Ishikawa (cell line): ENCODE data around the gene TMUB1.

Experiments
- CEBPB ChIP-seq: IDR thresholded peaks from 2 replicates; pipeline ENCODE4 v1.6.1; 2012
- CREB1 ChIP-seq: IDR thresholded peaks from 2 replicates; pipeline ENCODE4 v1.6.1; 2012; ENCODE audit warnings: low read depth
- EGR1 ChIP-seq: IDR thresholded peaks from 2 replicates; pipeline ENCODE4 v1.6.1; 2012
- EP300 ChIP-seq: IDR thresholded peaks from 2 replicates; pipeline ENCODE4 v1.6.1; 2012; ENCODE audit warnings: borderline replicate concordance
- FOXM1 ChIP-seq: IDR thresholded peaks from 2 replicates; pipeline ENCODE4 v1.6.1; 2012; ENCODE audit warnings: low read depth, borderline replicate concordance
- NFIC ChIP-seq: IDR thresholded peaks from 2 replicates; pipeline ENCODE4 v1.6.1; 2012
- RAD21 ChIP-seq: IDR thresholded peaks from 2 replicates; pipeline ENCODE4 v1.6.1; 2012; ENCODE audit warnings: low read depth
- TAF1 ChIP-seq: IDR thresholded peaks from 2 replicates; pipeline ENCODE4 v1.6.1; 2012; ENCODE audit warnings: low read depth, mild to moderate bottlenecking
- TCF12 ChIP-seq: IDR thresholded peaks from 2 replicates; pipeline ENCODE4 v1.6.1; 2012; ENCODE audit warnings: low read depth
- TEAD4 ChIP-seq: IDR thresholded peaks from 2 replicates; pipeline ENCODE4 v1.6.1; 2012
- YY1 ChIP-seq: IDR thresholded peaks from 2 replicates; pipeline ENCODE4 v1.6.1; 2012; ENCODE audit warnings: low read depth
- ZBTB7A ChIP-seq: IDR thresholded peaks from 2 replicates; pipeline ENCODE4 v1.6.1; 2012; ENCODE audit warnings: low read depth
- TF ChIP-seq, protein P1 (sequence below): IDR thresholded peaks from 2 replicates; pipeline ENCODE4 v1.6.1; 2012
- TF ChIP-seq, protein P2 (sequence below): IDR thresholded peaks from 2 replicates; pipeline ENCODE4 v1.6.1; 2012; ENCODE audit warnings: low read depth, mild to moderate bottlenecking
- TF ChIP-seq, protein P3 (sequence below): IDR thresholded peaks from 2 replicates; pipeline ENCODE4 v1.6.1; 2012

The TMUB1 gene

DNA sequence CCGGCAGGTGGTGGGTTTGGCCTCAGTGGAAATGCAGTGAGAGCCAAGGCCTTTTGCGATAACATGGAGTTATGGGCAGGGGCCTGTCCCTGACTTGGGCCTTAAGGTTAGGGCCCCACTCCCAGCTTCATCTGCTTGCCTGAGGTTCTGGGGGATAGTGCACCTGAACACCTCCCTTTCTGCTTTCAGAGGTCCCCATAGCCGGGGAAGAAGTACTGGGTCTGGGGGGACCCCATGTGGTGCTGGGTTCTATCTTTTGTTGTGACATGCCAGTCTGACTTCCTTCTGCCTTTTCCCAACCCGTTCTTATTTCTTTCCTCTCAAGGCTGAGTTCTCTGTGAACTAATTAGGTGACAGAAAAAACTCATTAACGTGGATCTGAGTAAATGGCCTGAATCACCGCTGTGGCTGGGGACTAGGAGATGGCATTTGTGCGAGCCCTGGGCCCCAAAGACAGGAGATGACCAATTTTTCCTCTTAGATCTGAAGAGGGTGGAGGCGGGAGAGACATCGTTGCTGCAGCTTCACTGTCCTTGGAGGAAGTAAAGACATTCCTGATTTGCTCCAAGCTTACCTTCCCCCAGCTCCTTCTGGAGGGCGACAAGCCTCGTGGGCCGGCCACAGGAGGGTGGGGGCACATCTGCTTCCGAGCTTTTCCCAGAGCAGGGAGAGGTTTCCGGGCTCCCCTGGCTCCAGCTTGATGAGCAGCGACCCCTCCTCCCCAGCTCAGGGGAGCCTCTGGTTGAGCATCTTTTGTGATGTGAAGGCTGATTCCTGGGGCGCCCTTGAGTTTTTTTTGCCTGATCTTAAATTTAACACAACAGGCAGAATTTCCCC is 4.9 kb upstream of the TMUB1 start:
- TF ChIP-seq, protein P1, sequence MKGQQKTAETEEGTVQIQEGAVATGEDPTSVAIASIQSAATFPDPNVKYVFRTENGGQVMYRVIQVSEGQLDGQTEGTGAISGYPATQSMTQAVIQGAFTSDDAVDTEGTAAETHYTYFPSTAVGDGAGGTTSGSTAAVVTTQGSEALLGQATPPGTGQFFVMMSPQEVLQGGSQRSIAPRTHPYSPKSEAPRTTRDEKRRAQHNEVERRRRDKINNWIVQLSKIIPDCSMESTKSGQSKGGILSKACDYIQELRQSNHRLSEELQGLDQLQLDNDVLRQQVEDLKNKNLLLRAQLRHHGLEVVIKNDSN: no peak
- no peak for TF ChIP-seq TCF12
- no peak for TF ChIP-seq TEAD4
- no peak for TF ChIP-seq EP300
- TF ChIP-seq TAF1: no peak
- no peak for TF ChIP-seq ZBTB7A
- no peak for TF ChIP-seq CEBPB
- TF ChIP-seq YY1: no peak

DNA sequence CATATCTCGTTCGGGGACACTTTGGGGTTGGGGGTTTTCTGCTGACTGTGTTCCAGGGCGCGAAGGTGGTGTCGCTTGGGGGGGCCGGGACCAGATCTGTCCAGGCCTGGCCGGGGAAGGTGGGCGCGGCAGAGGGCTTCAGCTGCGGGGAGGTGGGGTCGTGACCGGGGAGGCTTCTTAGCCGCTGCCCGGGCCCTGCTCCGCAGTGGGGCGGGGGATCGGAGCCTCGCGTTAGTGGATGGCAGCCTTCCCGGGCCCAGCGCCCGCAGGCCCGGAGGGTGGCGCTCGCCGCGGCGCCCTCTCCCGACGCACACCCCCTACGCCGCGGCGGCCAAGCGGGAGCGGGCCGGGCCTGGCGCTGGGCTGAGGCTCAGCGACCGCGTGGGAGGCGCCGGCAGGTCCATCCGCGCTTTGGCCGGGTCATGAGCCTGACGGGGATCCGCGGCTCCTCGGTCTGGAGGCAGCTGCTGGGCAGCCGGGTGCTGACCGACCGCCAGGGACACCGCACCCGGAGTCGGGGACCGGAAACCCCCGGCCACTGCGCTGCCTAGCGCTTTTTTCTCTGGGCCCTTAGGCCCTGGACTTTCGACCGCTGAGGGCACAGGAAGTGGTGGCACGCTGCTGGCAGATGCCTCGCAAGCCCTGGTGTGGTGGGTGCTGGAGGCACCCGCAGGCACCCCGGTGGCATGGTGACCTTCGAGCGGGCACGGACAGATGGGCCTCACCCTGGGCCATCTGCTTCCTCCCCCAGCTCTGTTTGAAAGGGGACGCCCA is 4.1 kb upstream of the TMUB1 start:
- TF ChIP-seq RAD21: no peak
- TF ChIP-seq, protein P2, sequence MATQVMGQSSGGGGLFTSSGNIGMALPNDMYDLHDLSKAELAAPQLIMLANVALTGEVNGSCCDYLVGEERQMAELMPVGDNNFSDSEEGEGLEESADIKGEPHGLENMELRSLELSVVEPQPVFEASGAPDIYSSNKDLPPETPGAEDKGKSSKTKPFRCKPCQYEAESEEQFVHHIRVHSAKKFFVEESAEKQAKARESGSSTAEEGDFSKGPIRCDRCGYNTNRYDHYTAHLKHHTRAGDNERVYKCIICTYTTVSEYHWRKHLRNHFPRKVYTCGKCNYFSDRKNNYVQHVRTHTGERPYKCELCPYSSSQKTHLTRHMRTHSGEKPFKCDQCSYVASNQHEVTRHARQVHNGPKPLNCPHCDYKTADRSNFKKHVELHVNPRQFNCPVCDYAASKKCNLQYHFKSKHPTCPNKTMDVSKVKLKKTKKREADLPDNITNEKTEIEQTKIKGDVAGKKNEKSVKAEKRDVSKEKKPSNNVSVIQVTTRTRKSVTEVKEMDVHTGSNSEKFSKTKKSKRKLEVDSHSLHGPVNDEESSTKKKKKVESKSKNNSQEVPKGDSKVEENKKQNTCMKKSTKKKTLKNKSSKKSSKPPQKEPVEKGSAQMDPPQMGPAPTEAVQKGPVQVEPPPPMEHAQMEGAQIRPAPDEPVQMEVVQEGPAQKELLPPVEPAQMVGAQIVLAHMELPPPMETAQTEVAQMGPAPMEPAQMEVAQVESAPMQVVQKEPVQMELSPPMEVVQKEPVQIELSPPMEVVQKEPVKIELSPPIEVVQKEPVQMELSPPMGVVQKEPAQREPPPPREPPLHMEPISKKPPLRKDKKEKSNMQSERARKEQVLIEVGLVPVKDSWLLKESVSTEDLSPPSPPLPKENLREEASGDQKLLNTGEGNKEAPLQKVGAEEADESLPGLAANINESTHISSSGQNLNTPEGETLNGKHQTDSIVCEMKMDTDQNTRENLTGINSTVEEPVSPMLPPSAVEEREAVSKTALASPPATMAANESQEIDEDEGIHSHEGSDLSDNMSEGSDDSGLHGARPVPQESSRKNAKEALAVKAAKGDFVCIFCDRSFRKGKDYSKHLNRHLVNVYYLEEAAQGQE: no peak
- TF ChIP-seq FOXM1: no peak
- TF ChIP-seq, protein P1: no peak
- TF ChIP-seq, protein P3, sequence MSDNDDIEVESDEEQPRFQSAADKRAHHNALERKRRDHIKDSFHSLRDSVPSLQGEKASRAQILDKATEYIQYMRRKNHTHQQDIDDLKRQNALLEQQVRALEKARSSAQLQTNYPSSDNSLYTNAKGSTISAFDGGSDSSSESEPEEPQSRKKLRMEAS: no peak; the same call in 1 of the 2 replicates
- no peak for TF ChIP-seq TEAD4
- peak; percentile 64 for TF ChIP-seq ZBTB7A
- peak; percentile 17; the same call in 1 of the 2 replicates for TF ChIP-seq TAF1

DNA sequence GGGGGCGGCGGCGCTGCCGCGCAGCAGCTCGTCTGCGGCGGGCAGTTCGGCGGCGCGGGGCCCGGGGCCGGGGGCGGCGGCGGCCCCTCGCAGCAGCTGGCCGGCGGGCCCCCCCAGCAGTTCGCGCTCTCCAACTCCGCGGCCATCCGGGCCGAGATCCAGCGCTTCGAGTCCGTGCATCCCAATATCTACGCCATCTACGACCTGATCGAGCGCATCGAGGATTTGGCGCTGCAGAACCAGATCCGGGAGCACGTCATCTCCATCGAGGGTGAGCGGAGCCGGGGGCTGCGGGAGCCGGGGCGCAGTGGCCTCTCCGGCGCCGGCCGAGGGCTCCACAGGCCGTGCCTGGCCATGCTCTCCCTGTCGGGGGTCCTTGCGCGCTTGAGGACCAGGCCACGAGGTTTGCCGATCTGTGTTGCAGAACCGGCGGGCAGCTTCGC is 3.5 kb upstream of the TMUB1 start:
- TF ChIP-seq EP300 (no peak), YY1 (no peak), RAD21 (no peak), EGR1 (no peak), ZBTB7A (no peak; the same call in 1 of the 2 replicates), TCF12 (no peak)
- TF ChIP-seq, protein P1: no peak
- TF ChIP-seq, protein P3: peak; percentile 72; the same call in 1 of the 2 replicates

DNA sequence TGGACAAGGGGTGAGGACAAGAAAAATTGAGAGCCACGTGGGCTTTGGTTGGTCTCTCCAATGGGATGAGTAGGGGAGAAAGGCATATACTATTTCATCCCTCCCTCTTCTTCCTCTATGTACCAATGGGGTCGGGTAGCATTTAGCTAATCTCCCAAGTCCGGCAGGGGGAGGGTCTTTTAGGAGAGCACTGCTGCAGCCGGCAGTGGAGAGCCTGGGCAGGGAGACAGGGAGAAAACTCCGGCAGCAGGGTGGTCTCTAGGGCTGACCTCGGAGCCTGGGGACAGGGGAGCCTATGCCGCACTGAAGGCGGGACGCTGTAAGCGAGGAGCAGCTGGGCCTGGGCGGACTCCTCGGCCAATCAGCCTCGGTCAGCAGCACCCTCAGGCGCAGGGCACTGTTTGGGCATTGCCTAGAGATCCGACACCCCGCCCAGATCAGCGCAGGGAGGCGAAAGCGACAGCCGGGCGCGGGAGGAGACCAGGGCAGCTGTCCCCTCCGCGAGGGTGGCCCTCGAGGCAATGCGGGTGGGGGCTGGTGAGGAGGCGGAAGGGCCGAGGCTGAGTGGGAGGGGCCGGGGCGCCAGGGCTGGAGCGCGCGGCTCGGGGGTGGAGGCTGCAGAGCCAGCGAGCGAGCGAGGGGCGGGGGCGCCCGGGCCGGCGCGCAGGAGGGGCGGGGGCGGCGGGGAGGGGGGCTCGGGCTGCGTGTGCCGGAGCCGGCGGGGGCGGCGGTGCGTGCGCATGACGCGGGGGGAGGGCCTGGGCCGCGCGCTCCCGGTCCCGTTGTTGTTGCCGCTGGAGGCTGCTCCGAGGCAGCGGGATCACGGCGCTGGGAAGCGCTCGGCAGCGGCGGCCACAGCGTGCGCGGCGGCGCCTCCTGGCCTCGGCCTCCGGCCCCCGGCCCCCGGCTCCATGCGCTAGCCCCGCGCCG is 2.7 kb upstream of the TMUB1 start, which contains the start of gene AGAP3:
TSS of gene AGAP3 (plus strand) at position 785 of the 930 bp plus-strand sequence. CDS start 267 bp downstream, outside the sequence.
- TF ChIP-seq, protein P3: peak; percentile 75
- TF ChIP-seq TAF1 (peak; percentile 59), TEAD4 (no peak), TCF12 (no peak), EP300 (no peak; the same call in 1 of the 2 replicates), EGR1 (peak; percentile 66), CEBPB (no peak), ZBTB7A (peak; percentile 79; the same call in 1 of the 2 replicates), RAD21 (no peak), NFIC (no peak), CREB1 (no peak), YY1 (peak; percentile 41; the same call in 1 of the 2 replicates), FOXM1 (no peak)
- TF ChIP-seq, protein P1: peak; percentile 76
- TF ChIP-seq, protein P2: no peak
